Measurements from ENCODE around the gene BABAM2.

- no peak for TF ChIP-seq ATF3 (IDR thresholded peaks at IDR 0.05)
- TF ChIP-seq CTCF (IDR thresholded peaks at IDR 0.05; ENCODE audit: low read depth, low read length, missing input control): no peak
- no peak for TF ChIP-seq JUND (IDR thresholded peaks at IDR 0.05)
- TF ChIP-seq SP1 (IDR thresholded peaks at IDR 0.05): no peak
- no peak for TF ChIP-seq YY1 (IDR thresholded peaks at IDR 0.05)
Observed at GRCh38 chr2:27972311-27972710, 81.8 kb downstream of the BABAM2 start.

Measured in liver (tissue), 3 donors.